ENCODE data around the gene HDDC2.
"Not testable (repeated sequence)": the region's sequence is repeated elsewhere in the genome, so short reads cannot be mapped to it uniquely, and the experiment has no call there.

HDDC2 gene

GRCh38 chr6:125287718-125288117 lies 14.0 kb downstream of the HDDC2 start:
- TF ChIP-seq ZNF384 (IDR thresholded peaks at IDR 0.05) = no peak
- no peak for TF ChIP-seq HDGF (IDR thresholded peaks at IDR 0.05; ENCODE audit: borderline replicate concordance)
- TF ChIP-seq, protein P1, sequence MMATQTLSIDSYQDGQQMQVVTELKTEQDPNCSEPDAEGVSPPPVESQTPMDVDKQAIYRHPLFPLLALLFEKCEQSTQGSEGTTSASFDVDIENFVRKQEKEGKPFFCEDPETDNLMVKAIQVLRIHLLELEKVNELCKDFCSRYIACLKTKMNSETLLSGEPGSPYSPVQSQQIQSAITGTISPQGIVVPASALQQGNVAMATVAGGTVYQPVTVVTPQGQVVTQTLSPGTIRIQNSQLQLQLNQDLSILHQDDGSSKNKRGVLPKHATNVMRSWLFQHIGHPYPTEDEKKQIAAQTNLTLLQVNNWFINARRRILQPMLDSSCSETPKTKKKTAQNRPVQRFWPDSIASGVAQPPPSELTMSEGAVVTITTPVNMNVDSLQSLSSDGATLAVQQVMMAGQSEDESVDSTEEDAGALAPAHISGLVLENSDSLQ (IDR thresholded peaks at IDR 0.05) = no peak
- TF ChIP-seq TARDBP (IDR thresholded peaks at IDR 0.05) = no peak
- TF ChIP-seq ARNT (IDR thresholded peaks at IDR 0.05) = no peak
- TF ChIP-seq LEF1 (IDR thresholded peaks at IDR 0.05; ENCODE audit: borderline replicate concordance) = no peak
- POLR2A ChIA-PET = no interaction called here
- CTCF ChIA-PET = no interaction called here
- DNase-seq (ENCODE audit: extremely low spot score) = no peak

- POLR2A ChIA-PET = no interaction called here
- CTCF ChIA-PET = no interaction called here
Measured at GRCh38 chr6:125285936-125286335, 15.8 kb downstream of the HDDC2 start.

GRCh38 chr6:125285353-125285752 lies 16.4 kb downstream of the HDDC2 start:
- POLR2A ChIA-PET = no interaction called here
- TF ChIP-seq FOXA1 (IDR thresholded peaks at IDR 0.05) (no peak), HDGF (IDR thresholded peaks at IDR 0.05; ENCODE audit: borderline replicate concordance) (no peak), NFRKB (IDR thresholded peaks at IDR 0.05) (no peak), SP1 (IDR thresholded peaks at IDR 0.05) (no peak), L3MBTL2 (conservative IDR thresholded peaks at IDR 0.05) (no peak), LEF1 (IDR thresholded peaks at IDR 0.05; ENCODE audit: borderline replicate concordance) (no peak), BHLHE40 (IDR thresholded peaks at IDR 0.05; ENCODE audit: borderline replicate concordance) (no peak), ELF4 (IDR thresholded peaks at IDR 0.05) (no peak), ZNF384 (IDR thresholded peaks at IDR 0.05) (no peak), CTBP1 (IDR thresholded peaks at IDR 0.05; ENCODE audit: borderline replicate concordance) (no peak), ARNT (IDR thresholded peaks at IDR 0.05) (no peak), FOXM1 (IDR thresholded peaks at IDR 0.05; ENCODE audit: borderline replicate concordance) (no peak), TARDBP (IDR thresholded peaks at IDR 0.05) (no peak), SUZ12 (IDR thresholded peaks at IDR 0.05) (no peak), FOXK2 (IDR thresholded peaks at IDR 0.05) (no peak)
- TF ChIP-seq, protein P1 (IDR thresholded peaks at IDR 0.05) = no peak
- CTCF ChIA-PET = no interaction called here
- DNase-seq (ENCODE audit: extremely low spot score) = no peak

More at GRCh38 chr6:125285936-125286335, 15.8 kb downstream of the HDDC2 start:
- DNase-seq (ENCODE audit: extremely low spot score) = no peak
- TF ChIP-seq L3MBTL2 (conservative IDR thresholded peaks at IDR 0.05) = no peak

- ChIA-PET POLR2A (interaction anchor here (1.0 kb wide), 1 partner anchor 19 kb away, joined by 3 read pairs; the partner anchor contains the start of gene HDDC2), CTCF (interaction anchor here (0.6 kb wide), 1 partner anchor 141 kb away, joined by 4 read pairs; no protein-coding TSS in a partner anchor)
- not testable (repeated sequence) for DNase-seq (ENCODE audit: extremely low spot score)
Measured at GRCh38 chr6:125282470-125282869, 19.3 kb downstream of the HDDC2 start.

- POLR2A ChIA-PET; CTCF ChIA-PET; DNase-seq (ENCODE audit: extremely low spot score): not testable (repeated sequence)
Measured at GRCh38 chr6:125280370-125281035, 21.3 kb downstream of the HDDC2 start.

GRCh38 chr6:125279961-125280360 lies 21.8 kb downstream of the HDDC2 start:
- DNase-seq (ENCODE audit: extremely low spot score) = no peak
- CTCF ChIA-PET = no interaction called here
- TF ChIP-seq FOXM1 (IDR thresholded peaks at IDR 0.05; ENCODE audit: borderline replicate concordance) (no peak), ELF4 (IDR thresholded peaks at IDR 0.05) (no peak), SP1 (IDR thresholded peaks at IDR 0.05) (no peak), L3MBTL2 (conservative IDR thresholded peaks at IDR 0.05) (no peak), FOXA1 (IDR thresholded peaks at IDR 0.05) (no peak), NFRKB (IDR thresholded peaks at IDR 0.05) (no peak), CTBP1 (IDR thresholded peaks at IDR 0.05; ENCODE audit: borderline replicate concordance) (no peak), LEF1 (IDR thresholded peaks at IDR 0.05; ENCODE audit: borderline replicate concordance) (no peak), ZNF384 (IDR thresholded peaks at IDR 0.05) (no peak), SUZ12 (IDR thresholded peaks at IDR 0.05) (no peak), HDGF (IDR thresholded peaks at IDR 0.05; ENCODE audit: borderline replicate concordance) (no peak), ARNT (IDR thresholded peaks at IDR 0.05) (no peak), FOXK2 (IDR thresholded peaks at IDR 0.05) (no peak), TARDBP (IDR thresholded peaks at IDR 0.05) (no peak)
- TF ChIP-seq, protein P1 (IDR thresholded peaks at IDR 0.05) = no peak
- POLR2A ChIA-PET = no interaction called here

DNA sequence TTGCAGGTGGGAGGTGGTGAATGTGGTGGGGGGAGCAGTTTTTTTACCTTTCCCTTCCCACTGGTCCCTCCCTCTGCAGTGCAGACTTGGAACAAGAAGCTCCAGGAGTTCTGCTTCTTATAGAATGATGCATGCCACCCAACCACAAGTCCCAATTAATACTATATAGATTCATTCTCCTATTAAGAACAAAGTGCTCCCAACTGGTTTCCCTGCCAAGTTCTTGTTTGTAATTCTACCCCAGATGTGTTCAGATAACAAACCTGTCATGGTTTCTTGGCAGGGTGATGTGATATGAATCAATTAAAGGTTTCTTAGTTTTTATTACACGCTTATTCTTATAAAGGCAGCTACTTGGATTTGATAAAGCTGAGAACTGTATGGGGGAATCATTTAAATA lies 23.9 kb downstream of the HDDC2 start:
- DNase-seq (ENCODE audit: extremely low spot score) = no peak
- TF ChIP-seq FOXM1 (IDR thresholded peaks at IDR 0.05; ENCODE audit: borderline replicate concordance) = no peak
- TF ChIP-seq ARNT (IDR thresholded peaks at IDR 0.05) = no peak
- no peak for TF ChIP-seq L3MBTL2 (conservative IDR thresholded peaks at IDR 0.05)
- no peak for TF ChIP-seq LEF1 (IDR thresholded peaks at IDR 0.05; ENCODE audit: borderline replicate concordance)
- TF ChIP-seq FOXK2 (IDR thresholded peaks at IDR 0.05) = no peak
- TF ChIP-seq ZNF384 (IDR thresholded peaks at IDR 0.05) = no peak
- TF ChIP-seq CTBP1 (IDR thresholded peaks at IDR 0.05; ENCODE audit: borderline replicate concordance) = no peak
- no peak for TF ChIP-seq SP1 (IDR thresholded peaks at IDR 0.05)
- no peak for TF ChIP-seq FOXA1 (IDR thresholded peaks at IDR 0.05)
- TF ChIP-seq, protein P1 (IDR thresholded peaks at IDR 0.05) = no peak
- TF ChIP-seq TARDBP (IDR thresholded peaks at IDR 0.05) = no peak
- no peak for TF ChIP-seq NFRKB (IDR thresholded peaks at IDR 0.05)
- no peak for TF ChIP-seq ELF4 (IDR thresholded peaks at IDR 0.05)
- TF ChIP-seq HDGF (IDR thresholded peaks at IDR 0.05; ENCODE audit: borderline replicate concordance) = no peak
- TF ChIP-seq SUZ12 (IDR thresholded peaks at IDR 0.05) = no peak
- POLR2A ChIA-PET = interaction anchor here (0.6 kb wide), 1 partner anchor 62 kb away, joined by 3 read pairs; no protein-coding TSS in a partner anchor
- CTCF ChIA-PET = no interaction called here
